SH-SY5Y (cell line): Measurements from ENCODE around the gene C7orf25.

Experiments
- GATA2 ChIP-seq: IDR thresholded peaks from 2 replicates; pipeline ENCODE4 v1.6.1; 2011; ENCODE audit warnings: mild to moderate bottlenecking, low read depth, low read length
- GATA3 ChIP-seq: IDR thresholded peaks from 2 replicates; pipeline ENCODE4 v1.6.1; 2011; ENCODE audit warnings: low read depth, mild to moderate bottlenecking, low read length, moderate library complexity

GRCh38 chr7:42907316-42907715 is 4.6 kb downstream of the C7orf25 start:
- TF ChIP-seq GATA3 (no peak), GATA2 (no peak)
